ENCODE measurements around the gene MACF1.

MACF1 gene

GRCh38 chr1:39361446-39361845, 157.0 kb downstream of the MACF1 start:
- no peak for DNase-seq

- no peak for DNase-seq
Observed at GRCh38 chr1:39363267-39363666, 158.8 kb downstream of the MACF1 start.

GRCh38 chr1:39368045-39368444, 163.6 kb downstream of the MACF1 start:
- no peak for DNase-seq

GRCh38 chr1:39369565-39369964, 165.1 kb downstream of the MACF1 start:
- no peak for DNase-seq

GRCh38 chr1:39370602-39371001, 166.1 kb downstream of the MACF1 start:
- DNase-seq = no peak

- DNase-seq = no peak
Observed at GRCh38 chr1:39372105-39372504, 167.6 kb downstream of the MACF1 start.

GRCh38 chr1:39376656-39377055, 172.2 kb downstream of the MACF1 start:
- no peak for DNase-seq

GRCh38 chr1:39378377-39378776, 173.9 kb downstream of the MACF1 start:
- DNase-seq = no peak

GRCh38 chr1:39379187-39379586, 174.7 kb downstream of the MACF1 start:
- DNase-seq = no peak

GRCh38 chr1:39380036-39380435, 175.5 kb downstream of the MACF1 start:
- DNase-seq = no peak

GRCh38 chr1:39381839-39382238, 177.3 kb downstream of the MACF1 start:
- no peak for DNase-seq

- DNase-seq = peak in 2 of 3 donors; percentile 57 to 61
Observed at GRCh38 chr1:39384305-39384704, 179.8 kb downstream of the MACF1 start.

GRCh38 chr1:39385067-39385988, 180.8 kb downstream of the MACF1 start:
- no peak for DNase-seq

- DNase-seq = no peak
Observed at GRCh38 chr1:39386997-39387396, 182.5 kb downstream of the MACF1 start.

- DNase-seq = no peak
Observed at GRCh38 chr1:39387452-39387851, 183.0 kb downstream of the MACF1 start.

GRCh38 chr1:39391691-39392679, 187.5 kb downstream of the MACF1 start:
- DNase-seq = peak; percentile 69 to 78 (median 78)

- no peak for DNase-seq
Observed at GRCh38 chr1:39392851-39393573, 188.5 kb downstream of the MACF1 start.

- DNase-seq = no peak
Observed at GRCh38 chr1:39393645-39394044, 189.2 kb downstream of the MACF1 start.

- DNase-seq = no peak
Observed at GRCh38 chr1:39394059-39394458, 189.6 kb downstream of the MACF1 start.

- no peak for DNase-seq
Observed at GRCh38 chr1:39394598-39394997, 190.1 kb downstream of the MACF1 start.

GRCh38 chr1:39395357-39395831, 190.9 kb downstream of the MACF1 start:
- peak; percentile 21 to 34 (median 32) for DNase-seq

- no peak for DNase-seq
Observed at GRCh38 chr1:39396671-39397070, 192.2 kb downstream of the MACF1 start.

GRCh38 chr1:39397487-39397886, 193.0 kb downstream of the MACF1 start:
- DNase-seq = no peak
